ENCODE measurements around the gene NOA1.

NOA1 gene

GRCh38 chr4:56995525-56995924 lies 18.1 kb upstream of the NOA1 start:
- no peak for TF ChIP-seq CTCF (IDR thresholded peaks at IDR 0.05; ENCODE audit: borderline replicate concordance, extremely low read depth, low read length, poor library complexity, severe bottlenecking)
- TF ChIP-seq EZH2 (IDR thresholded peaks at IDR 0.05; ENCODE audit: borderline replicate concordance, low read depth, low read length, severe bottlenecking): no peak
- Histone ChIP-seq H2AFZ (ENCODE audit: low read depth, low read length) (no peak overlapping the region), H3K9ac (ENCODE audit: low read depth, low read length) (no peak overlapping the region), H3K4me3 (ENCODE audit: low read depth in 1 of 2, low read length in 2 of 2) (no peak overlapping the region), H3K9me3 (ENCODE audit: insufficient read depth, low read length, severe bottlenecking) (no peaks in the 10 kb centered on the region), H3K27ac (ENCODE audit: low read length) (no peak overlapping the region), H3K4me2 (ENCODE audit: insufficient read depth, low read length) (no peak overlapping the region), H3K36me3 (ENCODE audit: insufficient read depth, low read length) (peaks cover 89% of the 10 kb centered on the region), H3K4me1 (ENCODE audit: insufficient read depth, low read length) (no peaks in the 10 kb centered on the region), H3K27me3 (ENCODE audit: insufficient read depth, low read length, poor library complexity) (no peaks in the 10 kb centered on the region), H3K79me2 (ENCODE audit: insufficient read depth, low read length) (peaks cover 59% of the 10 kb centered on the region), H4K20me1 (ENCODE audit: insufficient read depth, low read length) (peaks cover 23% of the 10 kb centered on the region)
- ATAC-seq (ENCODE audit: insufficient read depth, low read depth) (no peak), DNase-seq (no peak)

GRCh38 chr4:56990109-56990905 lies 12.9 kb upstream of the NOA1 start:
- no peak overlapping the region for H3K4me2 ChIP-seq (ENCODE audit: insufficient read depth, low read length)
- H3K9ac ChIP-seq (ENCODE audit: low read depth, low read length): no peak overlapping the region
- H3K9me3 ChIP-seq (ENCODE audit: insufficient read depth, low read length, severe bottlenecking): no peaks in the 10 kb centered on the region
- H3K27ac ChIP-seq (ENCODE audit: low read length): no peak overlapping the region
- H3K36me3 ChIP-seq (ENCODE audit: insufficient read depth, low read length): peaks cover 81% of the 10 kb centered on the region
- no peaks in the 10 kb centered on the region for H3K4me1 ChIP-seq (ENCODE audit: insufficient read depth, low read length)
- H3K27me3 ChIP-seq (ENCODE audit: insufficient read depth, low read length, poor library complexity): no peaks in the 10 kb centered on the region
- no peak overlapping the region for H3K4me3 ChIP-seq (ENCODE audit: low read depth in 1 of 2, low read length in 2 of 2)
- ATAC-seq (ENCODE audit: insufficient read depth, low read depth) (no peak), DNase-seq (no peak)
- no peak overlapping the region for H2AFZ ChIP-seq (ENCODE audit: low read depth, low read length)
- peaks cover 45% of the 10 kb centered on the region for H4K20me1 ChIP-seq (ENCODE audit: insufficient read depth, low read length)
- no peak for TF ChIP-seq EZH2 (IDR thresholded peaks at IDR 0.05; ENCODE audit: borderline replicate concordance, low read depth, low read length, severe bottlenecking)
- peaks cover 89% of the 10 kb centered on the region for H3K79me2 ChIP-seq (ENCODE audit: insufficient read depth, low read length)

GRCh38 chr4:56986952-56987351 lies 9.5 kb upstream of the NOA1 start:
- no peak overlapping the region for H3K9ac ChIP-seq (ENCODE audit: low read depth, low read length)
- no peak overlapping the region for H3K4me2 ChIP-seq (ENCODE audit: insufficient read depth, low read length)
- no peak overlapping the region for H3K27ac ChIP-seq (ENCODE audit: low read length)
- no peak for ATAC-seq (ENCODE audit: insufficient read depth, low read depth)
- no peaks in the 10 kb centered on the region for H3K27me3 ChIP-seq (ENCODE audit: insufficient read depth, low read length, poor library complexity)
- no peaks in the 10 kb centered on the region for H3K9me3 ChIP-seq (ENCODE audit: insufficient read depth, low read length, severe bottlenecking)
- H4K20me1 ChIP-seq (ENCODE audit: insufficient read depth, low read length): peaks cover 69% of the 10 kb centered on the region
- H3K79me2 ChIP-seq (ENCODE audit: insufficient read depth, low read length): peaks cover 99% of the 10 kb centered on the region
- no peak overlapping the region for H3K4me3 ChIP-seq (ENCODE audit: low read depth in 1 of 2, low read length in 2 of 2)
- DNase-seq: no peak
- peaks cover 57% of the 10 kb centered on the region for H3K36me3 ChIP-seq (ENCODE audit: insufficient read depth, low read length)
- peaks cover 10% of the 10 kb centered on the region; the same call in 1 of the 2 replicates for H3K4me1 ChIP-seq (ENCODE audit: insufficient read depth, low read length)
- TF ChIP-seq EZH2 (IDR thresholded peaks at IDR 0.05; ENCODE audit: borderline replicate concordance, low read depth, low read length, severe bottlenecking) (no peak), CTCF (IDR thresholded peaks at IDR 0.05; ENCODE audit: borderline replicate concordance, extremely low read depth, low read length, poor library complexity, severe bottlenecking) (no peak)
- H2AFZ ChIP-seq (ENCODE audit: low read depth, low read length): no peak overlapping the region

- no peak overlapping the region for H2AFZ ChIP-seq (ENCODE audit: low read depth, low read length)
- H4K20me1 ChIP-seq (ENCODE audit: insufficient read depth, low read length): peaks cover 70% of the 10 kb centered on the region
- peaks cover 99% of the 10 kb centered on the region for H3K79me2 ChIP-seq (ENCODE audit: insufficient read depth, low read length)
- H3K4me1 ChIP-seq (ENCODE audit: insufficient read depth, low read length): peaks cover 17% of the 10 kb centered on the region
- no peak overlapping the region for H3K4me3 ChIP-seq (ENCODE audit: low read depth in 1 of 2, low read length in 2 of 2)
- no peak overlapping the region for H3K4me2 ChIP-seq (ENCODE audit: insufficient read depth, low read length)
- no peak overlapping the region for H3K9ac ChIP-seq (ENCODE audit: low read depth, low read length)
- DNase-seq: no peak
- H3K27me3 ChIP-seq (ENCODE audit: insufficient read depth, low read length, poor library complexity): no peaks in the 10 kb centered on the region
- no peak for ATAC-seq (ENCODE audit: insufficient read depth, low read depth)
- H3K9me3 ChIP-seq (ENCODE audit: insufficient read depth, low read length, severe bottlenecking): no peaks in the 10 kb centered on the region
- peaks cover 51% of the 10 kb centered on the region for H3K36me3 ChIP-seq (ENCODE audit: insufficient read depth, low read length)
- TF ChIP-seq EZH2 (IDR thresholded peaks at IDR 0.05; ENCODE audit: borderline replicate concordance, low read depth, low read length, severe bottlenecking): no peak
- TF ChIP-seq CTCF (IDR thresholded peaks at IDR 0.05; ENCODE audit: borderline replicate concordance, extremely low read depth, low read length, poor library complexity, severe bottlenecking): no peak
- no peak overlapping the region for H3K27ac ChIP-seq (ENCODE audit: low read length)
These were observed 8.8 kb upstream of the NOA1 start for GRCh38 chr4:56986192-56986591.

Data from DND-41 (cell line).